Astrocyte of the cerebellum (primary cell): Measurements from ENCODE around the gene PTPN20.

Source experiments
- DNase-seq: peaks from one replicate; pipeline ENCODE4 v3.0.0-alpha.2; 2011; ENCODE audit warnings: low read depth
- H3K4me3 ChIP-seq: 2 replicates; pipeline ENCODE4 v1.5.1; 2011; ENCODE audit warnings: mild to moderate bottlenecking, low read depth, low read length, moderate library complexity
- in situ Hi-C: cut with HindIII; loops from 2 replicates; pipeline ENCODE4 v1.10.0; 2017; ENCODE audit warnings: low sequenced_read_pairs
- TF ChIP-seq, protein P1 (sequence below): IDR thresholded peaks from 2 replicates; pipeline ENCODE4 v1.5.1; 2012; ENCODE audit warnings: low read length, low read depth, moderate library complexity, mild to moderate bottlenecking; ENCODE audit errors: missing control alignments

PTPN20 gene

DNA sequence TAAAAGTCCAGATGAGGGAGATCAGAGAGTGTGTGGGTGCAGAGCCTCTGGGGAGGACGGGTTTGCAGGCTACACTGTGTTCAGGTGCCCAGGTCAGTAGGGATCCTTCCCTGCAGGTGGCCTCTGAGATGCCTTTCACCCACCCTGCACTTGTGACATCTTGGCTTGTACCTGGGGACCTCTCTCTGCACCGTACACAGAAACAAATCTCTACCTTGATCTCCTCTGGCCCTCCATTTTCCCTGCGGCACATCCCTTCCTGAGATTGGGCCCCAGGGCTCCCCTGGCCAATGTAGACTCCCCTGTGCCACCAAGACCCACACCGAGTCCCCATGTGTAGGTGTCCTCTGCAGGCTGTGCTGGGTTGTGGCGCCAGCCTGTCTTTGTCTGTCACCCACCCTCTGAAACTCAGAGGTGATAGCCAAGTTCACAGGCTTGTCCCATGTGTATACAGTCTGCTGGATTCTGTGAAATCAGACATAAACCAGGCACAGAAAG, 140.6 kb downstream of the PTPN20 start:
- no peak overlapping the region for H3K4me3 ChIP-seq
- in situ Hi-C loops: no loop called here
- no peak for DNase-seq
- TF ChIP-seq, protein P1, sequence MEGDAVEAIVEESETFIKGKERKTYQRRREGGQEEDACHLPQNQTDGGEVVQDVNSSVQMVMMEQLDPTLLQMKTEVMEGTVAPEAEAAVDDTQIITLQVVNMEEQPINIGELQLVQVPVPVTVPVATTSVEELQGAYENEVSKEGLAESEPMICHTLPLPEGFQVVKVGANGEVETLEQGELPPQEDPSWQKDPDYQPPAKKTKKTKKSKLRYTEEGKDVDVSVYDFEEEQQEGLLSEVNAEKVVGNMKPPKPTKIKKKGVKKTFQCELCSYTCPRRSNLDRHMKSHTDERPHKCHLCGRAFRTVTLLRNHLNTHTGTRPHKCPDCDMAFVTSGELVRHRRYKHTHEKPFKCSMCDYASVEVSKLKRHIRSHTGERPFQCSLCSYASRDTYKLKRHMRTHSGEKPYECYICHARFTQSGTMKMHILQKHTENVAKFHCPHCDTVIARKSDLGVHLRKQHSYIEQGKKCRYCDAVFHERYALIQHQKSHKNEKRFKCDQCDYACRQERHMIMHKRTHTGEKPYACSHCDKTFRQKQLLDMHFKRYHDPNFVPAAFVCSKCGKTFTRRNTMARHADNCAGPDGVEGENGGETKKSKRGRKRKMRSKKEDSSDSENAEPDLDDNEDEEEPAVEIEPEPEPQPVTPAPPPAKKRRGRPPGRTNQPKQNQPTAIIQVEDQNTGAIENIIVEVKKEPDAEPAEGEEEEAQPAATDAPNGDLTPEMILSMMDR: no peak
